IMR-90 (cell line): ENCODE results near the gene ZNF521. TPM values are rescaled to one million over a fixed set of nuclear protein-coding genes. Genes with fewer than 3 reads are reported as not detected.
A peak's percentile ranks its signal among the peaks of the same experiment; 100 is the strongest.

Experiments
- ATAC-seq: fragments of 200-7000 bp; cut with Tn5 transposase; 2 replicates; pipeline ENCODE4 v1.9.1; 2020; ENCODE audit warnings: low read depth, mild to moderate bottlenecking, moderate library complexity
- BruUV-seq: library from RNA; stranded (reverse); fragments of 400-500 nt; replicated peaks from 2 replicates; lab custom pipeline; 2021; lab: Mats Ljungman, UMichigan
- CTCF ChIA-PET: fragments of 300-600 bp; formaldehyde crosslinking; extraction: SDS; loops from one replicate; lab custom pipeline; 2021; ENCODE audit warnings: antibody characterized with exemption; lab: Yijun Ruan, JAX
- POLR2A ChIA-PET: fragments of 300-600 bp; sonication (Branson Sonifier 250); formaldehyde crosslinking; loops from one replicate; lab custom pipeline; 2022; ENCODE audit warnings: antibody characterized with exemption; ENCODE audit not compliant: unreplicated experiment; lab: Charles Lee
- DNase-seq: peaks from one replicate; pipeline ENCODE4 v3.0.0; 2013
- H2AFZ ChIP-seq: replicated peaks from 2 replicates; pipeline ENCODE3; 2013; ENCODE audit warnings: low read length, mild to moderate bottlenecking; ENCODE audit not compliant: poor library complexity
- H2AK5ac ChIP-seq: 2 replicates; pipeline ENCODE4 v1.6.1; 2013; ENCODE audit warnings: low read depth, low read length, inconsistent platforms
- H2AK9ac ChIP-seq: replicated peaks from 2 replicates; pipeline ENCODE3; 2013; ENCODE audit warnings: mild to moderate bottlenecking, low read depth, low read length, moderate library complexity; ENCODE audit not compliant: poor library complexity
- H2BK120ac ChIP-seq: 2 replicates; pipeline ENCODE4 v1.6.1; 2013; ENCODE audit warnings: low read depth, low read length, inconsistent platforms
- H2BK15ac ChIP-seq: 3 replicates; pipeline ENCODE4 v1.6.1; 2013; ENCODE audit warnings: low read depth, low read length, inconsistent platforms
- H2BK20ac ChIP-seq: 2 replicates; pipeline ENCODE4 v1.6.1; 2013; ENCODE audit warnings: low read depth, mild to moderate bottlenecking, inconsistent platforms, low read length, moderate library complexity
- H2BK5ac ChIP-seq: 2 replicates; pipeline ENCODE4 v1.6.1; 2013; ENCODE audit warnings: mild to moderate bottlenecking, low read depth, low read length, inconsistent platforms; ENCODE audit not compliant: poor library complexity, severe bottlenecking
- H3K14ac ChIP-seq: replicated peaks from 2 replicates; pipeline ENCODE4 v1.6.1; 2013; ENCODE audit warnings: low read depth, low read length, inconsistent platforms
- H3K18ac ChIP-seq: 2 replicates; pipeline ENCODE4 v1.6.1; 2013; ENCODE audit warnings: low read depth, low read length, control low read depth
- H3K23ac ChIP-seq: 2 replicates; pipeline ENCODE4 v1.6.1; 2013; ENCODE audit warnings: low read depth, low read length, inconsistent platforms
- H3K27ac ChIP-seq: 2 replicates; pipeline ENCODE4 v1.5.1; 2013; ENCODE audit warnings: mild to moderate bottlenecking, control low read depth, low read length; ENCODE audit not compliant: insufficient read depth
- H3K27me3 ChIP-seq: 2 replicates; pipeline ENCODE4 v1.6.1; 2013; ENCODE audit warnings: low read length; ENCODE audit not compliant: control insufficient read depth, insufficient read depth
- H3K36me3 ChIP-seq: 2 replicates; pipeline ENCODE4 v1.6.1; 2013; ENCODE audit warnings: low read length, mixed read lengths; ENCODE audit not compliant: control insufficient read depth, insufficient read depth
- H3K4ac ChIP-seq: 2 replicates; pipeline ENCODE4 v1.6.1; 2013; ENCODE audit warnings: low read depth, low read length, inconsistent platforms
- H3K4me1 ChIP-seq: 2 replicates; pipeline ENCODE4 v1.6.1; 2013; ENCODE audit warnings: low read length, mixed read lengths; ENCODE audit not compliant: control insufficient read depth, insufficient read depth
- H3K4me2 ChIP-seq: 2 replicates; pipeline ENCODE4 v1.6.1; 2013; ENCODE audit warnings: low read depth, mild to moderate bottlenecking, control low read depth, low read length, moderate library complexity
- H3K4me3 ChIP-seq: 2 replicates; pipeline ENCODE4 v1.5.1; 2013; ENCODE audit warnings: low read depth, mild to moderate bottlenecking, control low read depth, low read length, moderate library complexity; ENCODE audit not compliant: insufficient read depth
- H3K56ac ChIP-seq: 2 replicates; pipeline ENCODE4 v1.6.1; 2013; ENCODE audit warnings: low read length, inconsistent platforms; ENCODE audit not compliant: insufficient read depth; ENCODE audit errors: extremely low read depth
- H3K79me1 ChIP-seq, 2 experiments: 2 replicates each; pipeline ENCODE4 v1.6.1; 2013; ENCODE audit warnings: low read length in 2 of 2, inconsistent platforms in 1 of 2, low read depth in 1 of 2
- H3K9ac ChIP-seq: 2 replicates; pipeline ENCODE4 v1.6.1; 2013; ENCODE audit warnings: low read depth, low read length, control low read depth
- H3K9me1 ChIP-seq: 2 replicates; pipeline ENCODE4 v1.6.1; 2013; ENCODE audit warnings: low read length, inconsistent platforms; ENCODE audit not compliant: insufficient read depth
- H3K9me3 ChIP-seq: 2 replicates; pipeline ENCODE4 v1.6.1; 2013; ENCODE audit warnings: low read length; ENCODE audit not compliant: control insufficient read depth, insufficient read depth
- H4K20me1 ChIP-seq: 2 replicates; pipeline ENCODE4 v1.6.1; 2013; ENCODE audit warnings: low read length, inconsistent platforms; ENCODE audit not compliant: insufficient read depth
- H4K5ac ChIP-seq: 2 replicates; pipeline ENCODE4 v1.6.1; 2013; ENCODE audit warnings: mild to moderate bottlenecking, low read depth, low read length, control low read depth
- H4K8ac ChIP-seq, 2 experiments: 2 replicates each; pipeline ENCODE4 v1.6.1; 2013; ENCODE audit warnings: low read depth in 2 of 2, low read length in 2 of 2, control low read depth in 1 of 2, inconsistent platforms in 1 of 2
- H4K91ac ChIP-seq: 2 replicates; pipeline ENCODE4 v1.6.1; 2013; ENCODE audit warnings: low read depth, low read length, inconsistent platforms; ENCODE audit not compliant: insufficient read depth
- BHLHE40 ChIP-seq: fragments of 150-350 bp; IDR thresholded peaks from 2 replicates; pipeline ENCODE4 v1.6.1; 2016; ENCODE audit warnings: mild to moderate bottlenecking, low read depth, low read length
- CHD1 ChIP-seq: IDR thresholded peaks from 2 replicates; pipeline ENCODE4 v1.6.1; 2012; ENCODE audit warnings: low read depth, low read length, improper control_type of control experiment
- CTCF ChIP-seq: conservative IDR thresholded peaks from 2 replicates; pipeline ENCODE4 v1.5.1; 2012; ENCODE audit warnings: mild to moderate bottlenecking, low read depth, low read length, improper control_type of control experiment
- FOS ChIP-seq: fragments of 150-350 bp; IDR thresholded peaks from 2 replicates; pipeline ENCODE4 v1.6.1; 2016; ENCODE audit warnings: low read depth, low read length
- MAFK ChIP-seq: IDR thresholded peaks from 2 replicates; pipeline ENCODE4 v1.6.1; 2012; ENCODE audit warnings: low read depth, low read length, improper control_type of control experiment
- MXI1 ChIP-seq: IDR thresholded peaks from 2 replicates; pipeline ENCODE4 v1.6.1; 2012; ENCODE audit warnings: low read depth, mild to moderate bottlenecking, low read length, moderate library complexity, borderline replicate concordance
- NFE2L2 ChIP-seq: fragments of 150-350 bp; IDR thresholded peaks from 2 replicates; pipeline ENCODE4 v1.6.1; 2016; ENCODE audit warnings: low read depth, mild to moderate bottlenecking, low read length
- POLR2A ChIP-seq: IDR thresholded peaks from 2 replicates; pipeline ENCODE4 v1.6.1; 2012; ENCODE audit warnings: mild to moderate bottlenecking, low read depth, low read length
- RAD21 ChIP-seq: IDR thresholded peaks from 2 replicates; pipeline ENCODE4 v1.6.1; 2012; ENCODE audit warnings: low read length, improper control_type of control experiment
- RCOR1 ChIP-seq: IDR thresholded peaks from 2 replicates; pipeline ENCODE4 v1.6.1; 2012; ENCODE audit warnings: mild to moderate bottlenecking, low read length, improper control_type of control experiment; ENCODE audit not compliant: insufficient replicate concordance
- RFX5 ChIP-seq: IDR thresholded peaks from 2 replicates; pipeline ENCODE4 v1.8.0; 2012; ENCODE audit warnings: low read depth, mild to moderate bottlenecking, low read length, moderate library complexity
- SMC3 ChIP-seq: fragments of 150-350 bp; IDR thresholded peaks from 2 replicates; pipeline ENCODE4 v1.6.1; 2016; ENCODE audit warnings: low read depth, mild to moderate bottlenecking, antibody characterized with exemption, low read length, moderate library complexity
- USF2 ChIP-seq: fragments of 150-350 bp; IDR thresholded peaks from 2 replicates; pipeline ENCODE4 v1.6.1; 2017; ENCODE audit warnings: mild to moderate bottlenecking, antibody characterized with exemption, low read length, low read depth
- WGBS, 2 experiments: methylation state at CpG; one replicate each; pipeline versions ENCODE4 v1.1.5 to v1.1.7; 2013; ENCODE audit warnings: missing lambda C conversion rate in 2 of 2; ENCODE audit not compliant: insufficient read length in 1 of 2; ENCODE audit errors: extremely low coverage in 2 of 2; 5-methylcytosine and 5-hydroxymethylcytosine counted together
- dilution Hi-C: fragments of 300-500 bp; cut with HindIII; formaldehyde crosslinking; loops from one replicate; pipeline ENCODE4 v1.14.3; 2018; ENCODE audit warnings: low sequenced_read_pairs; ENCODE audit not compliant: unreplicated experiment
- in situ Hi-C: fragments of 300-500 bp; cut with MboI; formaldehyde crosslinking; loops from 3 replicates; pipeline ENCODE4 v1.14.3; 2019; ENCODE audit warnings: low sequenced_read_pairs, inconsistent platforms, mixed read lengths
- intact Hi-C: fragments of 100-400 bp; cut with micrococcal nuclease; formaldehyde crosslinking; loops from 2 replicates; pipeline ENCODE4 v1.10.0; 2022
- polyA plus RNA-seq, 3 experiments: library from polyadenylated mRNA; depleted of rRNA; stranded (reverse); fragments of >200 nt; gene quantifications; 2 replicates each; pipeline ENCODE4 v1.2.3, GENCODE V29; 2012; ENCODE audit warnings: low replicate concordance in 1 of 3
- total RNA-seq: library from RNA; depleted of rRNA; stranded (reverse); fragments of >200 nt; gene quantifications from 2 replicates; pipeline ENCODE4 v1.2.3, GENCODE V29; 2012

Gene ZNF521
- total and polyA plus RNA-seq, 2 of the 4 experiments (the other 2 are of a cell fraction), result 21.5 to 59.3 TPM

GRCh38 chr18:25350489-25351251, 1.3 kb downstream of the ZNF521 start:
- H3K9me3 ChIP-seq, result no peaks in the 10 kb centered on the region
- CTCF ChIA-PET, result interaction anchor here (0.6 kb wide), 2 partner anchors 19 to 175 kb away, joined by 3 read pairs; no protein-coding TSS in a partner anchor
- H3K79me1 ChIP-seq, result peaks cover 15 to 17% of the 10 kb centered on the region in 2 experiments
- no peaks in the 10 kb centered on the region for H3K27me3 ChIP-seq
- WGBS, 2 experiments, result 0% methylated on average over 6 of the region's 76 CpGs; no CpG with 5 or more reads in 1 of the 2 experiments
- H3K23ac ChIP-seq, result peak overlapping the region; percentile 98
- intact Hi-C loops (loop anchor here (2.0 to 10.0 kb wide), 7 partner anchors 112 to 746 kb away; no protein-coding TSS in a partner anchor), in situ Hi-C loops (loop anchor here (10.0 to 25.0 kb wide), 2 partner anchors 476 to 487 kb away; no protein-coding TSS in a partner anchor), dilution Hi-C loops (no loop called here)
- POLR2A ChIA-PET, result interaction anchor here (0.5 to 0.7 kb wide), 5 partner anchors 34 to 746 kb away, joined by 3 to 14 read pairs (median 4); no protein-coding TSS in a partner anchor
- H3K56ac ChIP-seq, result peak overlapping the region; percentile 97
- H3K27ac ChIP-seq, result peak overlapping the region; percentile 92
- ATAC-seq (peak; percentile 10), DNase-seq (peak; percentile 65)
- peak overlapping the region; percentile 95; the same call in 1 of the 3 replicates for H2BK15ac ChIP-seq
- peak overlapping the region; percentile 94 for H2BK5ac ChIP-seq
- H4K91ac ChIP-seq, result peak overlapping the region; percentile 90
- no peaks in the 10 kb centered on the region for H3K36me3 ChIP-seq
- H2AFZ ChIP-seq, result peak overlapping the region; percentile 92
- H3K4me3 ChIP-seq, result peak overlapping the region; percentile 97
- H3K18ac ChIP-seq, result peak overlapping the region; percentile 62
- H3K4me1 ChIP-seq, result 0 out of 2 replicates have a peak, but pooled peaks cover 2% of the 10 kb centered on the region
- H3K9ac ChIP-seq, result peak overlapping the region; percentile 96
- peak overlapping the region; percentile 92 for H3K4ac ChIP-seq
- H2BK20ac ChIP-seq, result peak overlapping the region; percentile 63; the same call in 1 of the 2 replicates
- H3K9me1 ChIP-seq, result no peaks in the 10 kb centered on the region
- peak overlapping the region; percentile 74 for H4K5ac ChIP-seq
- BruUV-seq, result no TSS peak
- peak overlapping the region; percentile 97 for H3K14ac ChIP-seq
- H4K8ac ChIP-seq, result peak overlapping the region; percentile 49 to 96; a peak in 3 of 4 replicates
- H3K4me2 ChIP-seq, result peak overlapping the region; percentile 88
- H2BK120ac ChIP-seq, result peak overlapping the region; percentile 88
- no peaks in the 10 kb centered on the region for H4K20me1 ChIP-seq
- H2AK9ac ChIP-seq, result peak overlapping the region; percentile 94
- peak overlapping the region; percentile 42; the same call in 1 of the 2 replicates for H2AK5ac ChIP-seq
- TF ChIP-seq NFE2L2 (no peak), RFX5 (no peak), BHLHE40 (no peak; the same call in 1 of the 2 replicates), MAFK (no peak), FOS (no peak), USF2 (no peak), MXI1 (peak; percentile 59; the same call in 1 of the 2 replicates), CTCF (0 out of 2 replicates have a peak, but pooled peaks have one; percentile 8), RAD21 (no peak), RCOR1 (no peak), POLR2A (0 out of 2 replicates have a peak, but pooled peaks have one; percentile 14), CHD1 (no peak), SMC3 (no peak)
